ENCODE data around the gene USP32. TPM values are rescaled to one million over a fixed set of nuclear protein-coding genes. Genes with fewer than 3 reads are reported as not detected.
"Not testable (repeated sequence)": the region's sequence is repeated elsewhere in the genome, so short reads cannot be mapped to it uniquely, and the experiment has no call there.

USP32 gene
- total RNA-seq, 1 donor from 2014 or later: 41.6 TPM

DNA sequence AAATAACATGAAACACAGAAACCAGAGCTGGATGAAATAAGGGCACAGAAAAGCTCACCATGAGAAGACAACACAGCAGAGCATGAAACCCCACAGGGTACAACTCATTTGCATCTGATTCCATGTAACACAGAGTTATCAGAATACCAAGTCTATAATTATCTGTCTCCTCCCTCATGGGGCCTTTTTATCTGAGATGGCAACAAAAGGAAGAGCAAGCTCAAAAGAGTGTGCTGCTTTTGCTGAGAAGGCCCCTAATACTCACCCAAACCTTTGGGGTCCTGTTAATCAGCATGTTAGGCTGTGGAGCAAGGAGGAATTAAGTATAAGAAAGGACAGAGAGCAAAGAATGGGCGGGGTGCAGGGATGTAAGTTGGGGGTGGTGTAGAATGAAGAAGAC lies 205.6 kb downstream of the USP32 start:
- not testable (repeated sequence) for DNase-seq (ENCODE audit: low read depth, low spot score)

DNA sequence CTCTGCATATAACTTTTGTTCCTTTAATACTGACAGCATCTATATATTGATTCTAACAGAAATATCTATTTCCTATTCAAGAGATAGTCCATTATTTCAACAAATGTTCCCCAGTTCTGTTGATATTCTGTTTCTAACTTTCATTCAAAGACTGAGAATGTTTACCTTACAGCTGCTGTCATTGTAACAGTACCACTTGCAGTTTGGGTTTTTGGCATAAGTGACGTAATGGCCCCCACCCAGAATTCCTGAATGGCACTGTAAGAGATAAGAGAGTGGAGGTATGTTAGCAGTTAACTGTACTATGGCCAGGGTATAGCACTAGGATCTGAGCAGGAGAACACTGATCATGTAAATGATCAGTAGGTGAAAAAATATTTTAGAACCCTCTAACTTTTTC lies 211.6 kb downstream of the USP32 start:
- DNase-seq (ENCODE audit: low read depth, low spot score): not testable (repeated sequence)

DNA sequence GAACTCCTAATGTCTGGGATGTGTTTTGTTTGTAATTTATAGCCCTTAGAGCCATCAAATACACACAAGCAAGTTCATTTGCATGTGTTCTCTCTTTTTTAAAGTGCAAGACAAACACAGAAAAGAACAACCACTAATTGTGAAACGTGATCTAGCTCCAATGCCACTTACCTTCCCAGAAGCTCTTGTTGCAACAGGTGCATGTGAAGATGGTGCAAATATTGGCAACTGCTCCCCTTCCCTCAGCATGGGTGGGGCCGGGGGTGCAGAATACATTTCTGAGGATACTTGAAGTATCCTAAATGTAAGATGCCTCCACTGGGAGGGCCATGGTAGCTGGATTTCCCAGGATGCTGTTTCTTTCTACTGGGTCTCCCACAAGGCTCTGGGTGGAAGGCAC lies 213.8 kb downstream of the USP32 start:
- DNase-seq (ENCODE audit: low read depth, low spot score): not testable (repeated sequence)

DNA sequence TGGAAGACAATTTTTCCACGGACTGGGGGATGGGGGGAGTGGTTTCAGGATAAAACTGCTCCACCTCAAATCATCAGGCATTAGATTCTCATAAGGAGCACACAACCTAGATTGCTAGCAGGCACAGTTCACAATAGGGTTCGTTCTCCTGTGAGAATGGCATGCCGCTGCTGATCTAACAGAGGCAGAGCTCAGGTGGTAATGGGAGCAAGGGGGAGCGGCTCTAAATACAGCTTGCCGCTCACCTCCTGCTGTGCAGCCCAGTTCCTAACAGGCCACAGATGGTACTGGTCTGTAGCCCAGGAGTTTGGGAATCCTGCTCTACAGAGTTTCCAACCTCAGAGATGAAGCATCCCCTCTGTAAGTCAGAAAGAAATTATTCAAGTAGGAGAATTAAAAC lies 215.2 kb downstream of the USP32 start:
- not testable (repeated sequence) for DNase-seq (ENCODE audit: low read depth, low spot score)

DNA sequence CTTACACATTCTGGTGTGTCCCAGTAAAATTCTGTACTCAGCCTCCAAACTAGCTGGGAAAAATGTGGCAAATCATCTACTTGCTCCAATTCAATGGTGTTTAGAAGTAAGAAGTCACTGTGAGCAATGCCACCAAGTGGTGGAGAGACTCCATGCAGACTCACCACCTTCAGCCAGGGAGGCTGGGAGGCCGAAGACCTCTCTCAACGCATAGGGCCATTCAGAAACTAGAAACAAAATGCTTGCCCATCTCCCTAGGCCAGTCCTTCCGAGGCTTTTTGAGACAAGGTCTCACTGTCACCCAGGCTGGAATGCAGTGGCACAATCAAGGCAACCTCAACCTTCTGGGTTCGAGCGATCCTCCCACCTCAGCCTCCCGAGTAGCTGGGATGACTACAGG lies 217.2 kb downstream of the USP32 start:
- DNase-seq (ENCODE audit: low read depth, low spot score): not testable (repeated sequence)

DNA sequence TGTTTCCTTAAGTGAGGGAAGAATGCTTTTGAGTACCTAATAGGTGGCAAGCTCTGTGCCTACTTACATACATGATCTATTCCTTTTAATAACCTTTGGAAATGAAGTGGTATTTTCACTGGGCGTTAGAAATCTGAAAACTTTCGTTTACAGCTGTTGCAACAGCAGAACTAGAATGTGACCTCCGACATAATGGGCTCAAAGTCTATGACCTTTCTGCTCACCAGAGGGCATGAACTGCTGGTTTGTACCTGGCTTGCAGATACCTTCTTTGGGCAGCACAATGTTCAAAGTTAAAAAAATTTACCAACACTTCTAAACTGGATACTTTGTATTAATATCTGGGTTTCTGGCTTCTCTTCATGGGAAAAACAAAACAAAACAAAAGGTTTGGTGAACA lies 217.9 kb downstream of the USP32 start:
- DNase-seq (ENCODE audit: low read depth, low spot score): no peak

DNA sequence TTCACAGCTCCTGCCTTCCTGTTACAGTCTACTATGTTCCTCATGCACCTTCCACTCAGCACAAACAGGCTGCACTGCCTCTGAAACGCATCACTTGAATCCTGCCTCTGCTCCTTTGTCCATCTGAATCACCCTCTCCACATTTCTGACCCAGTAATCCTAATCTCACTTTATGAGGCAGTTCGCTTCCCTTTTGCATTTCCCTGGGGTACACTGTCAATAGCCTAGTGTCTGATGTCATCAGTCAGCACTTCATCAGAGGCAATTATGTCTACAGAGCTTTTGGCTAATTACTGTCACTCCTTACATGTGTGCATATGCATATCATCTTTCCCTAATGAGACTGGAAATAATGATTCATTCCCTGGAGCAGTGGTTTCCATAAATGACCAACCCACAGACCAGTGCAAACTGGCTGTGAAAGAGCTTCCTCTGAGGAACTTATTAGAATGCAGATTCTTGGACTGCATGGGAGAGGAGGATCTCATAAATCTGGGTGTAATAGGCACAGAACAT lies 218.6 kb downstream of the USP32 start:
- DNase-seq (ENCODE audit: low read depth, low spot score): no peak

DNA sequence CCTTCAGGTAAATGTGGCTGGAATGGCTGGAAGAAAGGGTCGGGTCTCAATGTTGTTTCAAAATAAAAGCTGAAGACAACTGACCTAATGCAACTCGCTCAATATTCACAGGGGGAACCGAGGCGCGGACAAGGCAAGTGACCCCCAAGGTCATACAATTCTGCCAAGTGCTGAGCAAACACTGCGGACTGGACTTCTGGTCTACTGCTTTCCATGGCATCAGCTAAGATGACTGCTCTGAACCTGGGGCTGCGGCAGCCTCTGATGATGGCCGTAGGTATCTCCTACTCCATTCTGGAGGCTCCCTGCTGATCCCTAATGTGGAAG lies 220.2 kb downstream of the USP32 start:
- no peak for DNase-seq (ENCODE audit: low read depth, low spot score)

DNA sequence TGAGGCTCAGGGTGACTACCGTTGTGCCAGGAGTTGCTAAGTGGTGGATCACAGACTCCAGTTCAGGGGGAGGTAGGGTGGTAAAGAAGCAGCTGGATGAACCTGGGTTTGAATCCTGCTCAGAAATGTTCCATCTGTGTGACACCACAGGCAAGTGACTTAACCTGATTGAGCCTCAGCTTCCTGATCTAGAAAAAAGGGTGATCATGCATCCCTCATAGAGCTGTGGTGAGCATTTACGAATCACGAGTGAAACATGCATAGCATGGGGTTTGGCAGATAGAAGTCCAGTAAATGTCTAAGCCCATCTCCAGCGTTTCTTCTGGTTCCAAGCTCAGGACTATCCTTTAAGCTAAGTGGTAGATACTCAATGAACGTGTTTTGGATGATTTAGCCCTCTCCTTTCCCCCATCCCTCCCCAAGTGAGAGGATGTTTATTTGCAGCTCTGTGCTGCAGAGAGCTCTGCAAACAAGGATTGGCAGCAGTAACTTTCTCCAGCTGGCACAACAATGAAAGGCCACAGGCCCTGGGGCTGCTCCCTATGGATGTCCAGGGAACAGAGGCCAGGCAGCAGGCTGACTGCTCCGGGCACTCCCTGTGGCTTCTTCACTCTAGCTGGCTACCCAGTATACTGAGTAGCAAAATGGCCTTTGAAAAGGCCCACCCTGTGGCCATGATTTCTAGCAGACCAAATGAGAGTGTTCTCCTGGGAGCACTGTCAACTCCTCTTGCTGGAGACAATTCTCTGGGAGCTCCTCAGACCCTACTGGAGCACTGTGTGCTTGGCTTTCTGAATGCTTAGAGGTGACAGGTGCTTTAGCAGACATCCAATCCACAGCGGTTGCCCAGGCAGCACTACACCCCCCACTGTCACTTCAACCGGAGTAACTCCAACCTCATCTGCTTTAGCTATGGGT lies 220.8 kb downstream of the USP32 start:
- no peak for DNase-seq (ENCODE audit: low read depth, low spot score)

DNA sequence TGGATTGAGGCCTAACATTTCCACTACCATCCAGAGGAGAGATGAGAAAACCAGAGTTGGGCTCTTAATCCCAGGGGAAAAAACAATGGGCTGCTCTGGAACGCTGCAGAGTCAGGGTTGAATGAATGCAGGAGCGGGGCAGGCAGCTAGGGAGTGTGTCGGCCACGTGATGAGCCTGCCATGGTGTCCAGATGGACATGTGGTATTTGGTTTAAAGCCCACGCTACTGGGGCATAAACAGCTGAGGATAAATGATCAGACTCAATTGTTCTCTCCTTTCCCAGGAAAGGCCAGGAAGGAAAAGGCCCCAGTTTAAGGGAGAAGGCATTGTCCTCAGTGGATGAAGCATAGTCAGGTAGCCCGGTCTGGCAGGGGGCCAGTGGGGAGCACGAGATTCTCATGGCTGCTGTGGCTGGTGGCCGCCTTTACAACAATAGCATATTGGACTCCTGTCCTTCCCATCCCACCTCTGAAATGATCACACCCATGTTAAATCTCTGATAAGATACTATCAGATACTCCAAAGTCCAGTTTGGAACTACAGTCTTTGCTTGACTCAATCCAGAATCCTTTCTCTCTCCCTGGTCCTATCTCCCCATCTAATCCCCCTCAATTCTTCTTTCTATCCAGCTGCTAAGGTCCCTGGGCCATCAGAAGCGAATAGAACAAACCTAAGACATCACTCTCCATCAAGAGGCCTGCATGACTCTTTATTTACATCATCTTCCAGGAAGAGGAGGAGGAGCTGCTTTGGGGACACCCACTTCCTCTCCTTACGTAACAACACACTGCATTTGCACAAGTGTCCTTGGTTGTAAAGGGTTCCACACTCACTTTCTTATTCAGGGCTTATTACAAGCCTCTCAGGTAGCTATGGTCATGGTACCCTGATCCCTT lies 221.8 kb downstream of the USP32 start:
- DNase-seq (ENCODE audit: low read depth, low spot score): peak; percentile 75

DNA sequence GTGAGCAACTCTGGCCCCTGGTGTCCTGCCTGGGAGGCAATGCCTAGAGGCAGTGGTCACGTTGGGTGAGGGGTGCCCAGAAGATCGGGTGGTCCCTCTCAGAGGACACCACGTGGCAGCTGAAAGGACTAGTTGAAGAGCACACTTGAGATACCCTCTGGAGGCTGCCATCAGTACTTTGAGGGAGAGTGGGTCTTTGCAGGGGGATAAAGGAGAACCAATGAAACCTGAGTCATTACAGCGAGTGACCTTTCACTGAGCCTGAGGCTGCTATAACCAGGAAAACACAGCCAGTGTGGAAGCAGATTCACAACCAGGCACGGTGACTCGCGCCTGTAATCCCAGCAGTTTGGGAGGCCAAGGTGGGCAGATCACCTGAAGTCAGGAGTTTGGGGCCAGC lies 223.3 kb downstream of the USP32 start:
- DNase-seq (ENCODE audit: low read depth, low spot score): no peak

DNA sequence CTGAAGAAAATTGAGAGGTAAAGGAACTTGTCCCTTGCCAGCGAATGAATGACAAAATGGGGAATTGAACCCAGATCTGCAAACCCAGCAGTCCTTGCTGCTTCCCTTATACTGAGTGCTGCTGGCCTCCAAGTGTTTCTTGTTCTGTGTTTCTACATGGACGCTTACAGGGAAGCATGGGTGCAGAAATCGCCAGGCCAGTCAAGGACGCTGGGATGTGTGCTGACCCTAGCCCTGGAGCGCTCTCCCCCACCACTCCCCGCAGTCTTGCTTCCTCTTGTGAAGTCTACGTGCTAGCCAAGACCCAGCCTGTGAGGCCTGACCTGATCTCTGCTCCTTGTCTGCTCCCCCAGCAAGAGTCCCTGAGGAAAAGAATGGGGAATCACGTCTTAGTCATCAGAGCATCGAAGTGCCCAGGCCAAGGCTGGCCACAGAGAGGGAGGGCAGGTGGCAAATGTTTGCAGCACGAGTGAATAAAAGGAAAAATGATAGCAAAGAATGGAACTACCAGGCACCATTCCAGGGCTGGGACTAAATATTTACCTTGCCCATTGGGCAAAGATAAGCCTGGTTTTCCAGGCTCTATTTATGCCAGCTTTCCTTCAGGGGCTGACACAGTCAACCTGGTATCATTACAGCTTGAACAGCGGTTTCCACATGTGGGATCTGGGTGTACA lies 224.7 kb downstream of the USP32 start:
- no peak for DNase-seq (ENCODE audit: low read depth, low spot score)

DNA sequence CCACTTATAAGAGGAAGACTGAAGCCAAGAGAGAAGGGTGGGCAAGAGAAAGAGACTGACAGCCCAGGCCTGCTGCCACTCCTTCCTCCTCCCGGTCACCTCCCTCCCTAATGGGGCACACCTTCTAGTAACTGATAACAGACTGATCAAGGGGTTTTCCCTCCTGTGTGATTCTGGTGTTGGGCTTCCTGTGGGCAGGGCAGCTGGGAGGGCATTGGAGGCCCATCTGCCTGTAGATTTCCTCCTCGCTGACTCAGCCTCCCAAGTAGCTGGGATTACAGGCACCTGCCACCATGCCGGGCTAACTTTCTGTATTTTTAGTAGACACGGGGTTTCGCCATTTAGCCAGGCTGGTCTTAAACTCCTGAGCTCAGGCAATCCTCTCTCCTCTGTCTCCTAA lies 226.0 kb downstream of the USP32 start:
- no peak for DNase-seq (ENCODE audit: low read depth, low spot score)

DNA sequence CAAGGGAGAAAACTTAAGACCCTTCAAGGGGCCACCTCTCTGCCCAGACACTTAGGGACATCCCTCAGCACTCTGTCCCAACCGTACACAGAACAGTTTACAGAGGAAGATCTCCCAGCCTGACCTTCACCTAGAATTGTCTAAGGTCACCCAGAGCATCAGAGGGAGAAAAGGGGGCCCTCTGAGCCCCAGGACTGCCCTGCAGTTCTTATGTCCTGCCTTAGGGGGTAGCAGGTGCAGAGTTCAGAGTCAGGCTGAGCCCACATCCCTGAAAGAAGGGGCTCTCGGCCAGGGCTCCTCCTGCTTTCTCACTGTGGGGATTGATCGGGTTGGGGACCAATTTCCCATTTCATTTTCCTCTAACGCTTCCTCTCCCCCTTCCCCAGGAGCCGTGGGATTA lies 226.7 kb downstream of the USP32 start:
- no peak for DNase-seq (ENCODE audit: low read depth, low spot score)

DNA sequence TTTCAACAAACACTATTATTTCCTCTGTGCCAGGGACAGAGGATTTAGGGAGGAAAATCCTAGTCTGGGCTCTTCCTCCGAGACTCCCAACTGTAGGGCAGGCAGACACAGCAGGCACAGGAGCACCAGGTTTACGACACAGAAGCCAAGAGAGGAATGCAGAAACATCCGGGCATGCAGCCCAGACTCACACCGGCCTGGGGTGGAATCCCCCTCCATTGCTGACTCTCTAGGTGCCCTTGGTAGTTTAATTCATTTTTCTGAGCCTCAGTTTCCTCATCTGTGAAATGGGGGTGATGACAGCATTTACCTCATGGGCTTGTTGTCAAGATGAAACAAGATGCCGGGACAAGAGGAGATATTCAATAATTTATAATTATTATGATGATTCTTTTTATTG lies 227.2 kb downstream of the USP32 start:
- no peak for DNase-seq (ENCODE audit: low read depth, low spot score)

DNA sequence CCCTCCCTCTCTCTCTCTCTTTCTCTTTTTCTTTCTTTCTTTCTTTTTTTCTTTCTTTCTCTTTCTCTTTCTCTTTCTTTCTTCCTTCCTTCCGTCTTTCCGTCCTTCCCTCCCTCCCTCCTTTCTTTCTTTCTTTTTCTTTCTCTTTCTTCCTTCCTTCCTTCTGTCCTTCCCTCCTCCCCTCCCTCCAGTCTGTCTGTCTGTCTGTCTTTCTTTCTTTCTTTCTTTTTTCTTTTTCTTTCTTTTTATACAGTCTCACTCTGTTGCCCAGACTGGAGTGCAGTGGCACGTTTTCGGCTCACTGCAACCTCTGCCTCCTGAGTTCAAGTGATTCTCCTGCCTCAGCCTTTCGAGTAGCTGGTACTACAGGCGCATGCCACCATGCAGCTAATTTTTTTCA lies 227.8 kb downstream of the USP32 start:
- no peak for DNase-seq (ENCODE audit: low read depth, low spot score)

DNA sequence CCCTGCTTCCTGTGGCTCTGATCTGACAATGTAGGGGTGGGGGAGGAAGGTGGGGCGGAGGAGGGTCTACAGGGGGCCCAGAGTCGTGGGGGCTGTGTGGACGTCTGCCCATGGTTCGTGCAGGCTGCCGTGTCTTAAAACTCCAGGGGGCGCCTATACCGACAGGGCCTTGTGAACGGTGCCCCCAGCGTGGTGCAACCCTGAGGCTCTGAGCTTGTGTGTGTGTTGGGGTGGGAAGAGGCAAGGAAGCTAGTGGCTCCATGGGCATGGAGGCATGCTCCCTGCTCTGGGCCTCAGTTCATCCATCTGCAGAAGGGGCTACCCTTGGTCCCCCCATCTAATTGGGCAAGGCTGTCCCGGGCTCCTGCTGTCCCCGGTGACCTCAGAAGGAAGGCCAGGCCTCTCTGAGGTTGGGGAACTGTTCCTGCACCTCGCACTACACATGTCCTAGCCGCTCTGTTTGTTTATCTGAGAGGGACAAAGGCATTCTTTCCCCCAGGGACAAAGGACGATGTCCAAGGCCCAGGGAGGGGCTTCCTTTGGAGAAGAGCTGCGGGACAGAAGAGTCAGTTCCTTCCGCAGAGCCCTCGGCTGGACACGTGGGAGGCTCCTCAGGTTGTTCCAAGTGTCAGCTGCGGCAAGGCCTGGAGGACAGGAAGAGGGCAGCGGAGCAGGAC lies 228.7 kb downstream of the USP32 start:
- no peak for DNase-seq (ENCODE audit: low read depth, low spot score)

DNA sequence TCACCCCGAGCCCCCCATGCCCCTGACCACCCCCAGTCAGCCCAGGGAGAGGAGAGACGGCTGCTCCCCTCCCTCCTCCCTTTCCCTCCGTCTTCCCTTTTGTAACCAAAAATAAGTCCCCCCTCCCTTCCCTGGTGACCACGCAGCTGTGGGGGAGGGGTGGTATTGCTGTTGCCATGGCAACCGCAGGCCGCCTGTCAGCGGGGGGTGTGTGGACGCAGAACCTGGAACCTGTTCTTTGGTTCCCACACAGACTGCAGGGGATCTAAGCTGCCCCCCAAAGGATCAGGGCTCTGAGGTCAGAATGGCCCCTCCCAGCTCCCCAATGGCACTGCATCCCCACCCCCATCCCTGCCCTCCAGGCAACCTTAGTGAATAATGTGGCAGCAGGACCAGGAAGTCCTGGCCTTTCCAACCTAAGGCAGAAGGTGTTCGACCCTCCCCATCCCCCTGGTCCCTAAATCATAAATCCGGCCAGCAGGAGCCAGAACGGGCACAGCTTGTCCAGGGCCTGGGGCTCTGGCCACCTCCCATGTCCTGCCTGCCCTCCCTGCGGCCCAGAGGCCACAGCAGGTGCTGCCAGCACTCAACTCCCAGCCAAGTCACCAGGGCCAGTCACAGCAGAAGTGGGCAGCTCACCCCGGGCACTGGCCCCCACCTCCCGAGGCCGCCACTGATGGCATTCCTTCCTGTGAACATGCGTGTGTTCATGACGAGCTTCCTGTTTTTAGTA lies 230.2 kb downstream of the USP32 start:
- DNase-seq (ENCODE audit: low read depth, low spot score): no peak

DNA sequence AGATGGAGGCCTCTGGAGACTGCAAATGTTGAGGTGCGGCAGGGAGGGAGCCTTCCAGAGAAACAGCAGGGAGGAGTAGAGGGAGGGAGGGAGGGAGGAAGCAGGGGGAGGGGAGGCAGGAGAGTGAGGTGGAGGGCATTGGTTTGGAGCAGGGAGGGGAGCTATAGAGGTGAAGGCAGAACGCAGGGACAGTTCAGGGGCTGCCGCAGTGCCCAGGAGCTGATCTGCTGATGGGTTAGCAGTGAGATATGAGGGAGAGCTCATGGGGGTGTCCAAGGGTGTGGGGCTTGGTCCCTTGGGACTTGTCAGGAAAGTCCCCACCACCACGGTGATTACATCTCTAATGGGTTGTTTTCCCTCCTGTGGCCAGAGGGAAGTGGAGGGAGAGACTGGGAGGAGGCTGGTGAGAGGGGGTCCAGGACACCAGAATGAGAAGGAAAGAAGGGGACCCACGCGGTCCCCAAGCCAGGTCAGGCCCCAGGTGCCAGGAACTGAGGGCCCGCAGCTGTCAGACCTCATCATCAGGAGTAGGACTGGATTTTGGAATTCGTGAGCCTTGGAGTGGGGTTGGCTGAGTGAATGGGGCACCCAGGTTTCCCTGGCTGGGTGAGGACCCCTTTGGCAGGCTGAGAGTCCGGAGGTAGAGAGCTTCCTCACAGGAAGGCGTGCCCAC lies 231.0 kb downstream of the USP32 start:
- no peak for DNase-seq (ENCODE audit: low read depth, low spot score)

DNA sequence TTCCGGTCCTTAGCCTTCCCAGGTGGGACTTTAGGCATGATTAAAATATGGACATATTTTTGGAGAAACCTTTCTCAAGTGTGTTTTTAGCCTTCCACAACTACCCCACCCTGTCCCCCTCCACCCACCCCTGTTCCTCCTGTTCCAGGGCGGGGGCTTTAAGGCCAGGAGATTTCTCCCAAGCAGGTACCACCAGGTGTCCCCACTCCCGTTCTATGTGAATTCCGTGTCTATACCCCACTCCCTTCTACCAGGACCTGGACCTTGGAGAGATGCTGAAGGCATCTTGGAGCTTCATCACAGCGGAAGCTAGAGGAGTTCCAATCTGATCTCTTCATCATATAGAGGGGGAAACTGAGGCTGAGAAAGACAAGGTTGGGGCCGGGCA lies 232.5 kb downstream of the USP32 start:
- DNase-seq (ENCODE audit: low read depth, low spot score): no peak

All from pulmonary artery endothelial cell (primary cell).